ENCODE data around the gene ATP6V1D. TPM values are rescaled to one million over a fixed set of nuclear protein-coding genes. Genes with fewer than 3 reads are reported as not detected.

The ATP6V1D gene
- polyA plus RNA-seq, 2 of the 4 experiments (the other 2 are of a cell fraction) = 81.7 to 104 TPM

DNA sequence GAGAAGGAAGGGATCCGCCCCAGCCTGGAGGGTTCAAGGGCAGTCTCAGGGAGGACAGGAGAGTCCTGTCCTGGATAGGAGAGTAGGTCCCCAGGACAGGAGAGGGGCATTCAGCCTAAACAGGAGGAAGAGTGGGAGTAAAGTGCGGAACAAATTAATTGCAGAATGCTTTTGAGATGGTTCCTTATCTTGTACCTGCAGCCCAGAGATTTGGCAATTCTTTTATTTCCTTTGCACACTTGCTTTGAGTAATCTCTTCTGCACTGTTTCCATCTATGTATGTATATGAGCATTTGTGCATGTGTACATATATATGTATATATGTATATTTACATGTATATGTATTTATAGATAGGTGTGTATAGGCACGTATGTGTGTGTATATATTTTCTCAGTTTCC, 29.7 kb upstream of the ATP6V1D start (continued):
- TF ChIP-seq, protein P1, sequence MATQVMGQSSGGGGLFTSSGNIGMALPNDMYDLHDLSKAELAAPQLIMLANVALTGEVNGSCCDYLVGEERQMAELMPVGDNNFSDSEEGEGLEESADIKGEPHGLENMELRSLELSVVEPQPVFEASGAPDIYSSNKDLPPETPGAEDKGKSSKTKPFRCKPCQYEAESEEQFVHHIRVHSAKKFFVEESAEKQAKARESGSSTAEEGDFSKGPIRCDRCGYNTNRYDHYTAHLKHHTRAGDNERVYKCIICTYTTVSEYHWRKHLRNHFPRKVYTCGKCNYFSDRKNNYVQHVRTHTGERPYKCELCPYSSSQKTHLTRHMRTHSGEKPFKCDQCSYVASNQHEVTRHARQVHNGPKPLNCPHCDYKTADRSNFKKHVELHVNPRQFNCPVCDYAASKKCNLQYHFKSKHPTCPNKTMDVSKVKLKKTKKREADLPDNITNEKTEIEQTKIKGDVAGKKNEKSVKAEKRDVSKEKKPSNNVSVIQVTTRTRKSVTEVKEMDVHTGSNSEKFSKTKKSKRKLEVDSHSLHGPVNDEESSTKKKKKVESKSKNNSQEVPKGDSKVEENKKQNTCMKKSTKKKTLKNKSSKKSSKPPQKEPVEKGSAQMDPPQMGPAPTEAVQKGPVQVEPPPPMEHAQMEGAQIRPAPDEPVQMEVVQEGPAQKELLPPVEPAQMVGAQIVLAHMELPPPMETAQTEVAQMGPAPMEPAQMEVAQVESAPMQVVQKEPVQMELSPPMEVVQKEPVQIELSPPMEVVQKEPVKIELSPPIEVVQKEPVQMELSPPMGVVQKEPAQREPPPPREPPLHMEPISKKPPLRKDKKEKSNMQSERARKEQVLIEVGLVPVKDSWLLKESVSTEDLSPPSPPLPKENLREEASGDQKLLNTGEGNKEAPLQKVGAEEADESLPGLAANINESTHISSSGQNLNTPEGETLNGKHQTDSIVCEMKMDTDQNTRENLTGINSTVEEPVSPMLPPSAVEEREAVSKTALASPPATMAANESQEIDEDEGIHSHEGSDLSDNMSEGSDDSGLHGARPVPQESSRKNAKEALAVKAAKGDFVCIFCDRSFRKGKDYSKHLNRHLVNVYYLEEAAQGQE (IDR thresholded peaks at IDR 0.05) = no peak
- no peak for TF ChIP-seq MYC (IDR thresholded peaks at IDR 0.05; ENCODE audit: borderline replicate concordance, low read length)
- no peak for TF ChIP-seq HOXA7 (CRISPR knock-in tag; IDR thresholded peaks at IDR 0.05)

DNA sequence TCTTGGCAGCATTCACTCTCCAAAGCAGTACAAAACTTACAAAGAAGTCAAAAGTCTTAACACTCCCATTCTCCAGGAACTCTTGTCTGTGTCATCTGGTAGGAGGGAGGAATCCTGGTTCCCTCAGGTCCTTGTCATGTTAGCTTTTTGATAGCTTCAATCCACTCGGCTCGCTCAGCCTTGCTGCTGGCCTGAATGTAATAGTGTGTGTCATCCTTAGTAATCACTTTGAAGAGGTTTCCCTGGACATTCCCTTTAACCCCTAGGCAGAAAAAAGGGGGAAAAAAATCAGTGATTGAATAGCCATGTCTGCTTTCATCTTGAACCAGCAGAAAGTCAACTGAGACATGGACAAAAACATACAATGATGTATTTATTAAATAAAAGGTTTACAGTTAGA, 27.6 kb upstream of the ATP6V1D start:
- no peak for FAIRE-seq
- ATAC-seq = 0 out of 6 replicates have a peak, but pooled peaks of 1 of the 2 experiments have one; percentile 13
- no peak for TF ChIP-seq EHF (CRISPR knock-in tag; IDR thresholded peaks at IDR 0.05)
- TF ChIP-seq TP53 (CRISPR knock-in tag; IDR thresholded peaks at IDR 0.05) = no peak
- no peak for TF ChIP-seq EP300 (IDR thresholded peaks at IDR 0.05)
- TF ChIP-seq, protein P2, sequence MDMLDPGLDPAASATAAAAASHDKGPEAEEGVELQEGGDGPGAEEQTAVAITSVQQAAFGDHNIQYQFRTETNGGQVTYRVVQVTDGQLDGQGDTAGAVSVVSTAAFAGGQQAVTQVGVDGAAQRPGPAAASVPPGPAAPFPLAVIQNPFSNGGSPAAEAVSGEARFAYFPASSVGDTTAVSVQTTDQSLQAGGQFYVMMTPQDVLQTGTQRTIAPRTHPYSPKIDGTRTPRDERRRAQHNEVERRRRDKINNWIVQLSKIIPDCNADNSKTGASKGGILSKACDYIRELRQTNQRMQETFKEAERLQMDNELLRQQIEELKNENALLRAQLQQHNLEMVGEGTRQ (IDR thresholded peaks at IDR 0.05) = no peak
- no peak for TF ChIP-seq NPAS2 (CRISPR knock-in tag; IDR thresholded peaks at IDR 0.05; ENCODE audit: borderline replicate concordance)
- no peak for TF ChIP-seq KDM5A (IDR thresholded peaks at IDR 0.05)
- TF ChIP-seq HOXB13 (CRISPR knock-in tag; IDR thresholded peaks at IDR 0.05; ENCODE audit: low read depth) = no peak
- no peak for TF ChIP-seq FOXS1 (CRISPR knock-in tag; IDR thresholded peaks at IDR 0.05)
- no peak for TF ChIP-seq ZSCAN20 (CRISPR knock-in tag; IDR thresholded peaks at IDR 0.05)
- TF ChIP-seq ESRRA (IDR thresholded peaks at IDR 0.05; ENCODE audit: borderline replicate concordance, low read length) = no peak
- TF ChIP-seq, protein P3, sequence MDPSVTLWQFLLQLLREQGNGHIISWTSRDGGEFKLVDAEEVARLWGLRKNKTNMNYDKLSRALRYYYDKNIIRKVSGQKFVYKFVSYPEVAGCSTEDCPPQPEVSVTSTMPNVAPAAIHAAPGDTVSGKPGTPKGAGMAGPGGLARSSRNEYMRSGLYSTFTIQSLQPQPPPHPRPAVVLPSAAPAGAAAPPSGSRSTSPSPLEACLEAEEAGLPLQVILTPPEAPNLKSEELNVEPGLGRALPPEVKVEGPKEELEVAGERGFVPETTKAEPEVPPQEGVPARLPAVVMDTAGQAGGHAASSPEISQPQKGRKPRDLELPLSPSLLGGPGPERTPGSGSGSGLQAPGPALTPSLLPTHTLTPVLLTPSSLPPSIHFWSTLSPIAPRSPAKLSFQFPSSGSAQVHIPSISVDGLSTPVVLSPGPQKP (IDR thresholded peaks at IDR 0.05; ENCODE audit: low read depth, low read length) = no peak
- no peak for TF ChIP-seq POLR2A (IDR thresholded peaks at IDR 0.05; ENCODE audit: low read length)
- no peak for TF ChIP-seq EHMT2 (IDR thresholded peaks at IDR 0.05; ENCODE audit: low read depth)
- Histone ChIP-seq H3K9me3 (no peaks in the 10 kb centered on the region), H3K27ac (no peak overlapping the region), H3K4me1 (no peaks in the 10 kb centered on the region), H3K4me2 (no peak overlapping the region), H3K4me3 (no peak overlapping the region)
- CTCF ChIA-PET = interaction anchor here (0.7 to 2.4 kb wide), 2 partner anchors 10 to 27 kb away, joined by 3 to 9 read pairs; partner anchors contain the start of genes ATP6V1D and EIF2S1
- POLR2A ChIA-PET = no interaction called here
- no peak for DNase-seq (ENCODE audit: low read depth in 1 of 2, low spot score in 1 of 2)
- 28% methylated on average over 2 of the region's 2 CpGs for WGBS (ENCODE audit: missing lambda C conversion rate)

DNA sequence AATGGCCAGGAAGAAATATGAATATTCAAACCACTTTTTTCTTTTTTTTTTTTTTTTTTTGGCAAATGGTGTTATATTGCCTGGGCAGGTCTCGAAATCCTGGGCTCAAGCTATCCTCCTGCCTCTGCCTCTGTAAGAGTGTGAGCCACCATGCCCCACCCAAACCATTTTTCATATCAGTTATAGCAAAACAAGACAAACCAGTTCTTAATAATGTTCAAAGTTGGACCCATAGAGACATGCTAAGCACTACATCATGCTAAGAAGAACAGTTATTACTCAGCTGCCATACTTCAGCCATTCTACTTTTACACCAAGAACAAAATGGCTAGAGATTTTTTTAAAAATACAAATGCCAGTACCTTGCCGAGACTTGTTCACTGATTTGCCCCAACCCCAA, 26.0 kb upstream of the ATP6V1D start:
- ChIA-PET CTCF (interaction anchor here (0.6 to 2.4 kb wide), 3 partner anchors 26 to 186 kb away, joined by 3 to 9 read pairs (median 3); partner anchors contain the start of genes ATP6V1D and EIF2S1), POLR2A (interaction anchor here (0.7 kb wide), 1 partner anchor 250 kb away, joined by 4 read pairs; no protein-coding TSS in a partner anchor)
- no peak overlapping the region for H3K4me3 ChIP-seq
- no peaks in the 10 kb centered on the region for H3K9me3 ChIP-seq
- 100% methylated on average over 2 of the region's 2 CpGs for WGBS (ENCODE audit: missing lambda C conversion rate)
- DNase-seq (ENCODE audit: low read depth in 1 of 2, low spot score in 1 of 2) = no peak
- ATAC-seq = no peak
- no peaks in the 10 kb centered on the region for H3K4me1 ChIP-seq
- H3K27ac ChIP-seq = no peak overlapping the region
- no peak for FAIRE-seq
- no peak overlapping the region for H3K4me2 ChIP-seq
- TF ChIP-seq RFX5 (IDR thresholded peaks at IDR 0.05) = no peak
- TF ChIP-seq POLR2A (IDR thresholded peaks at IDR 0.05; ENCODE audit: low read length) = no peak
- TF ChIP-seq ZNF302 (CRISPR knock-in tag; IDR thresholded peaks at IDR 0.05) = no peak
- no peak for TF ChIP-seq NR3C1 (IDR thresholded peaks at IDR 0.05)
- no peak for TF ChIP-seq HOXA7 (CRISPR knock-in tag; IDR thresholded peaks at IDR 0.05)
- no peak for TF ChIP-seq PHF8 (IDR thresholded peaks at IDR 0.05; ENCODE audit: borderline replicate concordance, low read depth)
- TF ChIP-seq MAFK (IDR thresholded peaks at IDR 0.05; ENCODE audit: partially characterized antibody) = no peak
- no peak for TF ChIP-seq RCOR1 (IDR thresholded peaks at IDR 0.05; ENCODE audit: low read depth, low read length)
- TF ChIP-seq BHLHE40 (IDR thresholded peaks at IDR 0.05; ENCODE audit: low read depth, low read length) = no peak
- no peak for TF ChIP-seq EHMT2 (IDR thresholded peaks at IDR 0.05; ENCODE audit: low read depth)
- no peak for TF ChIP-seq JUN (IDR thresholded peaks at IDR 0.05)
- TF ChIP-seq GATA3 (IDR thresholded peaks at IDR 0.05; ENCODE audit: borderline replicate concordance) = no peak
- no peak for TF ChIP-seq FOSB (CRISPR knock-in tag; IDR thresholded peaks at IDR 0.05)
- no peak for TF ChIP-seq ESRRA (IDR thresholded peaks at IDR 0.05; ENCODE audit: borderline replicate concordance, low read length)
- TF ChIP-seq, protein P4, sequence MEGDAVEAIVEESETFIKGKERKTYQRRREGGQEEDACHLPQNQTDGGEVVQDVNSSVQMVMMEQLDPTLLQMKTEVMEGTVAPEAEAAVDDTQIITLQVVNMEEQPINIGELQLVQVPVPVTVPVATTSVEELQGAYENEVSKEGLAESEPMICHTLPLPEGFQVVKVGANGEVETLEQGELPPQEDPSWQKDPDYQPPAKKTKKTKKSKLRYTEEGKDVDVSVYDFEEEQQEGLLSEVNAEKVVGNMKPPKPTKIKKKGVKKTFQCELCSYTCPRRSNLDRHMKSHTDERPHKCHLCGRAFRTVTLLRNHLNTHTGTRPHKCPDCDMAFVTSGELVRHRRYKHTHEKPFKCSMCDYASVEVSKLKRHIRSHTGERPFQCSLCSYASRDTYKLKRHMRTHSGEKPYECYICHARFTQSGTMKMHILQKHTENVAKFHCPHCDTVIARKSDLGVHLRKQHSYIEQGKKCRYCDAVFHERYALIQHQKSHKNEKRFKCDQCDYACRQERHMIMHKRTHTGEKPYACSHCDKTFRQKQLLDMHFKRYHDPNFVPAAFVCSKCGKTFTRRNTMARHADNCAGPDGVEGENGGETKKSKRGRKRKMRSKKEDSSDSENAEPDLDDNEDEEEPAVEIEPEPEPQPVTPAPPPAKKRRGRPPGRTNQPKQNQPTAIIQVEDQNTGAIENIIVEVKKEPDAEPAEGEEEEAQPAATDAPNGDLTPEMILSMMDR (IDR thresholded peaks at IDR 0.05) = no peak
- no peak for TF ChIP-seq TP53 (CRISPR knock-in tag; IDR thresholded peaks at IDR 0.05)
- TF ChIP-seq, protein P5, sequence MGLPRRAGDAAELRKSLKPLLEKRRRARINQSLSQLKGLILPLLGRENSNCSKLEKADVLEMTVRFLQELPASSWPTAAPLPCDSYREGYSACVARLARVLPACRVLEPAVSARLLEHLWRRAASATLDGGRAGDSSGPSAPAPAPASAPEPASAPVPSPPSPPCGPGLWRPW (IDR thresholded peaks at IDR 0.05) = no peak
